Cardiac septum (tissue), 1 donor: Measurements from ENCODE around the gene PAK1IP1. TPM values are rescaled to one million over a fixed set of nuclear protein-coding genes. Genes with fewer than 3 reads are reported as not detected.
"Not testable (repeated sequence)": the region's sequence is repeated elsewhere in the genome, so short reads cannot be mapped to it uniquely, and the experiment has no call there.

Source experiments
- DNase-seq: peaks from one replicate; pipeline ENCODE4 v3.0.0-alpha.2; 2020; ENCODE audit warnings: low spot score
- intact Hi-C: fragments of 100-400 bp; cut with DNase I; formaldehyde crosslinking; loops from one replicate; pipeline ENCODE4 v1.14.0; 2022
- total RNA-seq: library from RNA; stranded (reverse); fragmentation: NEBNext Ultra II Directional; extraction: Animal tissue kit (Norgen Biotek cat#: 25700); gene quantifications from one replicate; pipeline ENCODE4 v1.2.1, GENCODE V29; 2021
- donor health status: DM: no; HTN: no; CAD: no.

The PAK1IP1 gene
- total RNA-seq, 1 donor from 2014 or later: 9.3 TPM

DNA sequence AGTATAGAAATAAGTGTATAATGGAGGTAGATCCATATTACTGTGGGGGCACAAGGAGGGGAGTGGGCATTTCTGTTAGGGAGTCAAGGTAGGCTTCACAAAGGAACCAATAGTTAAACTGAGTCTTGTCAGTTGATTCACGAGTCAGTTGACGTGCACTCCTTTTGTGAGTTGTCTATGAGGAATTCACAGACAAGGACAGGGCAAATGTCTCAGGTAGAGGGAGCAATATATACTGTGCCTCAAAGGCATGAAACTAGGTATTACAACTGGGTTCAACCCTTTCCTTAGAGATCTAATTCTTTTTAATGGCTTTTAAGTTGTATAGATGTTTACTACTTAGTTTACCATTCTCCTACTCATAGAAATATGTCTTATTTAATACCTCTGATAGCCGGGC is 39.1 kb downstream of the PAK1IP1 start:
- intact Hi-C loops: no loop called here
- DNase-seq: no peak

GRCh38 chr6:10736731-10737130 is 42.0 kb downstream of the PAK1IP1 start:
- DNase-seq: no peak
- intact Hi-C loops: no loop called here

DNA sequence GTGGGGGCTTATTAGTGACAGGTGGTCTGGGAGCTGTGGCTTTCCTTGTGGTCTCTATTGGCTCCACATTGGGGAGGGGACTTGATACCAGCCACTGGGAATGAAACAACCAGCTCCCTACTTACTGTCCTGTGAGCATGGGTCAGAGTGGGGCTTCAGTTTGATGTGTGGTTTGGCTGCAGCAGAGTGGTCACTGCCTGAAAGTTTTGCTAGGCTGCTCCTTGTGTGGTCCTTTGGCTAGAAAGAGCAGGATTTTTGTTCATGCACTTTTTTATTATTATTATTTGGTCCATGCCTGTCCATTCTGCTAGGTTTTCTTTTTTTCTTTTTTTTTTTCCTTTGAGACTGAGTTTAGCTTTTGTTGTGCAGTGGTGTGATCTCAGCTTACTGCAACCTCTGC is 45.3 kb downstream of the PAK1IP1 start:
- no peak for DNase-seq
- intact Hi-C loops: no loop called here

- DNase-seq: peak; percentile 63
- intact Hi-C loops: not testable (repeated sequence)
Measured at GRCh38 chr6:10741643-10742042, 46.9 kb downstream of the PAK1IP1 start.

- DNase-seq: peak; percentile 20
- intact Hi-C loops: no loop called here
Measured at GRCh38 chr6:10742251-10742650, 47.5 kb downstream of the PAK1IP1 start.

DNA sequence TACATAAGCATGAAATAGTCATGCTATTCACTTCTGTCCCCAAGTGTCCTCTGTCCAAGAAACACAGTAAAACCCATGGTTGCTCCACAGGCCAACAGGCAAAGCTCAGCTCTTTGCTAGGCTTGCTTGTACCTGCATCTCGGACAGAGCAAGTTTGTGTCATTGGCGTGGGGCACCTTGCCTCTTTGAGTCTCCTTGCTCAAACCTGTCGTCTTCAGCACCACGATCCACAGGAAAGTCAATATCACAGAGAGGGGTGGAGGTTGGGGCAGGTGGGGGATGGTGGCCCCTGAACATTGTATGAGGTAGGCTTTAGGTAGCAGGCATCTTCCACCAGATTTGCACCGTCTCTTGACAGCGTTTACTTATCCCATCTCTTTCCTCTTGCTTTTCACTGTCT is 48.7 kb downstream of the PAK1IP1 start:
- DNase-seq: peak; percentile 51
- intact Hi-C loops: no loop called here

DNA sequence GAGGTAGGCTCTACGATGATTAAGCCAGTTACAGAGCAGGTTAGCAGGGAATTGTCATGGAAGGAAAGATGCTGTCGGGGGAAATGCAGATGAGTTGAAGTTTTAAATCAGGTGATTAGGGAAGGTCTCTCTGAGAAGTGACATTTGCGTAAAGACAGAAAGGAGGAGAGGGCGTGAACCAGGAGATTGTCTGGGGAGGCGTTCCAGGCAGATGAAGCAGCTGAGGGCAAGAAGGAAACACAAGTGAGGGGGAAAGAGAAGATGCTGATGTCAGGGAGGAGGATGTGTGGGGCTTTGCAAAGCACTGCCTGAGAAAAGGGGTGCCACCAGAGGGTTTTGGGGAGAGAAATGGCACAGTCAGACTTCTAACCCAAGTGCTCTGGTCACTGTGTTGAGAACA is 50.3 kb downstream of the PAK1IP1 start:
- DNase-seq: peak; percentile 35
- intact Hi-C loops: no loop called here

- intact Hi-C loops: loop anchor here (1.0 to 2.0 kb wide), 2 partner anchors 24 to 52 kb away; partner anchors contain the start of genes C6orf52, PAK1IP1 and TMEM14C
Measured at GRCh38 chr6:10746915-10747250, 52.1 kb downstream of the PAK1IP1 start.

GRCh38 chr6:10747251-10747972 is 52.6 kb downstream of the PAK1IP1 start, which contains the start of gene TMEM14B:
TMEM14B (plus strand) TSS chr6:10747805; CDS start chr6:10749246, 1,441 bp downstream.
- DNase-seq: peak; percentile 100
- intact Hi-C loops: loop anchor here (1.0 to 2.0 kb wide), 2 partner anchors 24 to 53 kb away; partner anchors contain the start of genes C6orf52, PAK1IP1 and TMEM14C

More at GRCh38 chr6:10746915-10747250, 52.1 kb downstream of the PAK1IP1 start:
- DNase-seq: no peak

GRCh38 chr6:10749734-10750133 is 55.0 kb downstream of the PAK1IP1 start:
- no peak for DNase-seq
- intact Hi-C loops: no loop called here

DNA sequence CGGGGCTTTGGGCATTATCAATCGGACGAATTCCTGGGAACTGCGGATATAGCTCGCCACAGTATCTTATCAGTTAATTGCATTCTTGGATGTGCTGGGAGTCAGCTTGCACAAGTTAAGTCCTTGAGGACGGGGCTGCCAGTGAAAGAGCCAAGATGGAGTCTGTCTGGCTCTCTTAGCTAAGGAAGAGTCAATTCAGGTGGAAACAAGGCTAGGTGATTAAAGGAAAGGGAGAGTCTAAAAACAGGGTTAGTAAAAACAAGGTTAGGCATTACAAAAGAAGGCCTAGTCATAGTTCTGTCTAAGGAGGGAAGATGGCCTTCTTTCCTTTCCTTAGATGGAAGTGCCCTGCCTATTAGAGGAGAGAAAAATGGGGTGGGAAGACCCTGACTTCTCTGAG is 55.8 kb downstream of the PAK1IP1 start:
- intact Hi-C loops, DNase-seq: not testable (repeated sequence)

- DNase-seq, intact Hi-C loops: not testable (repeated sequence)
Measured at GRCh38 chr6:10751757-10752156, 57.0 kb downstream of the PAK1IP1 start.

DNA sequence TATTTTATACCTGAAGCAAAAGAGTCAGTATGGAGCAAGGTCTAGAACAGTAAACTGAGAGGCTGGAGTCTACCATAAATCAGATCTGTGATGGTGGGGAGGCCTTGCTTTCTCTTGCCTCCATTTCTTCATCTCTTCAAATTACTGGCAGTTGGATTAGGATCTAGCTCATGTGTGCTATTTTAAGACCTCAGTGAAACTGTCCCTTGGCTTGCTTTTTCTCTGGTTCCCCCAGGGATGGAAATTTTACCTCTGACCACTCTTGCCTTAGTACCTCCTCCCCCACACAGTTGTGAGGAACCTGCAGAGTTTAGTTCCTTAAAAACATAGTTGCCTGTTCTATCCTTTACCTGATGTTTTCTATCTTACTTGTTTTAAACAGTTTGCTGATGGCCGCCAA is 61.3 kb downstream of the PAK1IP1 start:
- intact Hi-C loops: no loop called here
- DNase-seq: no peak

Other genes with a start within 250 kb of the PAK1IP1 start
- gene GCNT2, start 173.6 kb upstream of the PAK1IP1 start, total RNA-seq: 37.1 TPM
- 1.7 TPM for gene C6orf52, start 356 bp upstream of the PAK1IP1 start, total RNA-seq
- gene TMEM14C, start 28.1 kb downstream of the PAK1IP1 start, total RNA-seq: 112 TPM
- 92.4 TPM for gene TMEM14B, start 52.8 kb downstream of the PAK1IP1 start, total RNA-seq
- gene MAK, start 143.6 kb downstream of the PAK1IP1 start, total RNA-seq: 0.08 TPM
- gene GCM2, start 187.1 kb downstream of the PAK1IP1 start, total RNA-seq: not detected
- 1.00 TPM for gene SYCP2L, start 192.1 kb downstream of the PAK1IP1 start, total RNA-seq